ENCODE measurements around the gene IRF4.

The IRF4 gene

GRCh38 chr6:401239-401993 is 9.9 kb downstream of the IRF4 start:
- no peak overlapping the region for H3K27ac ChIP-seq
- no peak for TF ChIP-seq CTCF (conservative IDR thresholded peaks at IDR 0.05)

DNA sequence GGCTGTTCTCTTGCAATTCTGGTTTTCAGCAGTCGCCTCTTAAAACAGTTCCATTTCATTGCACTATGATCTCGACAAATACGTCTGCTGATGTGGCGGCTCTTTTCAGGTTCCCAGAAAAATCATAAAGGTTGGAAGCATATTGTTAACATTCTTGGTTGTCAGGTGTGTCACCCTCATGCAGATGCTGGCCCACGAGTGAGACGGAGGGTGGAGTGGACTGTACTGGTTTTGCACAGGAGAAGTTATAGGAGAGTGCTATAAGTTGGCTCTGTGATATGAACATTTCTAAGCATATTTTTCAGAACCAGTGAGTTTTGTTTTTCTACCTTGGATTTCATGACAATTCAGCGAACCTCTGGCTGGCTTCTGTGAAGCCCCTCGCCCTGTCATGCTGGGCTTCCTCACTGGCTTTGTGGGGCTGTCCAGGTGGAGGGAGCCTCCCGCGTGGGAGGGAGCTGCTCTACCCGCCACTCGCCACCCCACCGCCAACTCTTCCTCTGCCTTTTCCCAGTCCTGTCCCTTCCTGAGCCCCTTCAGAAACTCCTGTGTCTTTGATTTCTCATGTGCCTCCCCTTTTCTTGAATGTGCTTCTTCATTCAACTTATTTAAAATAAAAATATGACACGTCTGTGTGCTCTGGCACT is 10.6 kb downstream of the IRF4 start:
- no peak overlapping the region for H3K27ac ChIP-seq
- TF ChIP-seq CTCF (conservative IDR thresholded peaks at IDR 0.05): no peak

GRCh38 chr6:402901-403658 is 11.5 kb downstream of the IRF4 start:
- H3K27ac ChIP-seq: no peak overlapping the region
- no peak for TF ChIP-seq CTCF (conservative IDR thresholded peaks at IDR 0.05)

GRCh38 chr6:403659-404655 is 12.4 kb downstream of the IRF4 start:
- no peak for TF ChIP-seq CTCF (conservative IDR thresholded peaks at IDR 0.05)
- H3K27ac ChIP-seq: no peak overlapping the region

GRCh38 chr6:404685-405423 is 13.3 kb downstream of the IRF4 start:
- TF ChIP-seq CTCF (conservative IDR thresholded peaks at IDR 0.05): no peak
- H3K27ac ChIP-seq: no peak overlapping the region

DNA sequence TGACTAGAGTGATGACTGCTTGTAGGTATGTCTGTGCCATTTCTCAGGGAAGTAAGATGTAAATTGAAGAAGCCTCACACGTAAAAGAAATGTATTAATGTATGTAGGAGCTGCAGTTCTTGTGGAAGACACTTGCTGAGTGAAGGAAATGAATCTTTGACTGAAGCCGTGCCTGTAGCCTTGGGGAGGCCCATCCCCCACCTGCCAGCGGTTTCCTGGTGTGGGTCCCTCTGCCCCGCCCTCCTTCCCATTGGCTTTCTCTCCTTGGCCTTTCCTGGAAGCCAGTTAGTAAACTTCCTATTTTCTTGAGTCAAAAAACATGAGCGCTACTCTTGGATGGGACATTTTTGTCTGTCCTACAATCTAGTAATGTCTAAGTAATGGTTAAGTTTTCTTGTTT is 16.6 kb downstream of the IRF4 start:
- no peak for TF ChIP-seq CTCF (conservative IDR thresholded peaks at IDR 0.05)
- no peak overlapping the region for H3K27ac ChIP-seq
